HPDE6-E6E7 (cell line): ENCODE data around the gene THBS3.
A peak's percentile ranks its signal among the peaks of the same experiment; 100 is the strongest.
"Not testable (repeated sequence)": the region's sequence is repeated elsewhere in the genome, so short reads cannot be mapped to it uniquely, and the experiment has no call there.

ENCODE experiments used
- DNase-seq: peaks from one replicate; pipeline ENCODE4 v3.0.0; 2011; ENCODE audit warnings: missing footprints; ENCODE audit errors: extremely low spot score

Gene THBS3

GRCh38 chr1:155208541-155209311, 1.0 kb upstream of the THBS3 start, which contains the start of gene MTX1:
Gene MTX1 (plus strand): TSS chr1:155208695. CDS start chr1:155208805, 110 bp downstream.
- peak; percentile 66 for DNase-seq

DNA sequence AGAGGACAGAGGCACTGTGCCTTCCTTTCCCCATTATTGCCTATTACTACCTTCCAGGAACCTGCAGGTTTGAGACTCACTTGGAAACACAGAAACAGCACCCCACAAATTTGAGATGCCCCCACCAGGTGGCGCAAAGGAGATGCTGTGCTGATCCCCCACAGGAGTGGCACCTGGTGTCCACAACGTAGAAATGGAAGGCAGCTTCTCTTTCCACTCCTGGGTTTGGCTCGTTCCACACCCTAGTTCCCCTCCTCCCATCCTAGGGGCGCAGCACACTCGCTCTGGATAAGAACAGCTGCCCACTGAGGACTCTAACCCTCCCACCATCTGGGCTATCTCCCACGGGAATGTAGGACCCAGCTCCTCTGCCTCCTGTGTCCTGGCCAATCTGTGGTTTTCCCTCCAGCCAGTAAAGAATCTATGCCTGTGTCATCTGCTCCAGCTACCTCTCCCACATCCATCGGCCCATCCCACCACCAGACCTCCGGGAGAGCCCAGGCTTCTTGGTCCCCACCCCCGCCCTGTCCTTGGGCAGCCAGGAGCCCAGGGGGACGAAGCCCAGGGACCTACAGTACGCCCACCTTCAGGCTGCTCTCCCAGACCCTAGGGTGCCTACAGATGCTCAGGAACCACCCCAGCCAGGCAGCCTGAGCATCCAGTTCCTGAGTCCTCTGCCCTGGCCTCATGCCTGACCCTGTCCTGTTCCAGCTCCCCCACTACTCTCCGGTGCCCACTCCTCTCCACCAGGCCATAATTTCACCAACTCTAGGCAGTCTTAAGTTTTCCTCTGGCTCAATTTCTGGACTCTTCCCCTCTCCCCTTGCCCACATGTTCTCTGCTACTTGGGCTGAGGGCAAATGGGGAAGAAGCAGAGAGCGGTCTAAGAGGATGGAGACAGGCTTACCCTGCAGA, 549 bp downstream of the THBS3 start:
- DNase-seq: peak; percentile 87

- no peak for DNase-seq
These were observed 1.6 kb downstream of the THBS3 start for GRCh38 chr1:155205969-155206593.

DNA sequence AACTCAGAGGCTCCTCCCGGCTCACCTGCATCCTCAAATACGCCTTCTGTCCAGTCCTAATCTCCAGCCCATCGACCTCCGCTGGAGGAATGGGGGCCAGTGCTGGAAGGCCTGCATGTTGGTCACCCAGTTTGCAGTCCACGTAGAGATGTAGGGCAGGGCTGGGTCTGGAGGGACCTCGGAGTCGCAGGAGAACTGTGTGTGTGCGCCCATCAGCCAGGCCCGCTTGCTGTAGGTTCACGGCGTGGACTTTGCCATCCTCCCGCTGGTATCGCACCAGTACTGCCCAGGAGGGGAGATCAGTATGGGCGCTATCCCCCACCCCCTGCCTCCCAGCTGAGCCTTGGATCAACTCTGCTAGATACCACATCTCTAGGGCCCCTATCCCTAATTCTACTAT, 2.7 kb downstream of the THBS3 start:
- DNase-seq: no peak

DNA sequence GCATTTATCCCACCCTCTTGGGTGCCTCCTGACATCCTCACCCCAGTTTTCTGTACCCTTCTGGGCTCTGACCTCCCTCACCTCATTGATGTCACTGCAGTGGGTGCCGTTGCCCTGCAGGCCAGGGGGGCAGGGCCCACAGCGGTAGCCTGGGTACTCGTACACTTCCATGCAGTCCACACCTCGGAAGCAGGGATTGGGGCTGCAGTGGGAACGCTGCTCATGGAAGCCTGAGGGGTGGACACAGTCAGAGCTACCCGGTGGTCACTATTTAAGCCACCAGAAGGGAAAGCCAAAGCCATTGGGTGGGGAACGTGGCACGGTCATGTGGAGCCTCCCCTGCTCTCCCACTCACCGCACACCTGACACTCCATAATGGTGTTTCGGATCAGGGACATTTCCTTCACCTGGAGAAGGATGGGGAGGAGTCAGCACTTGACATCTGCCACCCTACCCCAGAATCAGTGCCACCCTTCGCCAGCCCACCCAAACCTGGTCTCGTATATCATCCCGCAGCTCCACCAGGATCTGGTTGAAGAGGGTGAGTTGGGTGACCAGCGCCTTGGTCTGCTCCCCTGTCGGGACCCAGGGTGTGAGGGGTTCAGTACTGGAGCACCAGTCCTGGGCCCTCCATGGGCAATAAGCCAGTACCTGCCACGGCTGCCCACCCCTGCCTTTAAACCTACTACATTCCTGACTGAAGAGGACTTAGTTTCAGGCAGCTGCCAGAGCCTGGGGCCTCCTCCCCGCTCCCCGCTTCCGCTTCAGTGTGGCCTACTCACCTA, 4.8 kb downstream of the THBS3 start:
- no peak for DNase-seq

DNA sequence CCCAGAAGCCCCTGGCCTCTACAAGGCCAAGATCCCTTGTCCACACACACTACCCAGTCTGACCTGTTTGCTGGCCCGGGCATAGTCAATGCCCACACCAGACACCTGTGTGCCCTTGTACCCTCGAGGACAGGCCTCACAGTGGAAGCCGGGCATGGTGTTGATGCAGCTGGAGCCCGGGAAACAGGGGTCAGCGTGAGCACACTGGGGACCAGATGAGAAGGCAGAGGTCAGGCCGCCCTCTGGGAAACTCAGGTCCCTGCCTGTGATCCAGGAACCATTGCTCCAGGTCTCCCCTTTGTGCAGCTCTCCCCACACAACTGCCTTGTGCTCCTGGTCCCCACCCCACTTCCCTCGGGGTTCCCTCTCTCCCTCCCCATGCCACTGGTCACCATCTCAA, 5.5 kb downstream of the THBS3 start:
- no peak for DNase-seq

DNA sequence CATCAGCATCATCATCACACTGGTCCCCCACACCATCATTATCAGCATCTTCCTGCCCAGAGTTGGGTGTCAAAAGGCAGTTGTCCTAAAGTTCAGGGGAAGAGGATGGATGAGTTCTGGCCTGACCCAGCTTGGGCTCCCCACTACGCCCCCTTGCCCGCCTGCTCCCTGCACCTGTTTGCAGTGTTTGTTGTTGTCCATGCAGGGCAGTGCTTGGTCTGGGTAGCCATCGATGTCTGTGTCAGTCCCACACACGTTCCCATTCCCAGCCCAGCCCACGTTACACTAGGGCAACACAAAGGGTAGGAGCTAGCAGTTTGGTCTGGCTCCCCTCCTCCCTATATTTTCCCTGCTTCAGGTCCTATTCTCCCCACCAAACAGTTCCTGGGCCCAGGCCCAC, 6.8 kb downstream of the THBS3 start:
- DNase-seq: no peak

GRCh38 chr1:155199792-155200191, 7.9 kb downstream of the THBS3 start:
- no peak for DNase-seq

DNA sequence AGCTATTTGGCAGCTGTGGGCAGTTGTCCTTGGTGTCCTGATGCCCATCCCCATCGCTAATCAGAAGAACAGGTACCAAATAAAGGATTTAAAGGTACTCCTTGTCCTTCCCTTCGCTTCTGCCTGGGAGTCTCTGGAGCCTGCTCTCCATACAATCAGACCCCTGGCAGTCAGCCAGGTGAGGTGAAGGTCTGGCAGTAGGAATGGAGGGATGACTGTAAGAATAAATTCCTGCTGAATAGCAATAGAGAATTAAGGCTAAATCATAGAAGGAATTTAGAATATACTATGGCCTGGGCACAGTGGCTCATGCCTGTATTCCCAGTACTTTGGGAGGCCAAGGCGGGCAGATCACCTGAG, 9.2 kb downstream of the THBS3 start:
- DNase-seq: no peak

- DNase-seq: no peak
These were observed 9.7 kb downstream of the THBS3 start for GRCh38 chr1:155197901-155198546.

DNA sequence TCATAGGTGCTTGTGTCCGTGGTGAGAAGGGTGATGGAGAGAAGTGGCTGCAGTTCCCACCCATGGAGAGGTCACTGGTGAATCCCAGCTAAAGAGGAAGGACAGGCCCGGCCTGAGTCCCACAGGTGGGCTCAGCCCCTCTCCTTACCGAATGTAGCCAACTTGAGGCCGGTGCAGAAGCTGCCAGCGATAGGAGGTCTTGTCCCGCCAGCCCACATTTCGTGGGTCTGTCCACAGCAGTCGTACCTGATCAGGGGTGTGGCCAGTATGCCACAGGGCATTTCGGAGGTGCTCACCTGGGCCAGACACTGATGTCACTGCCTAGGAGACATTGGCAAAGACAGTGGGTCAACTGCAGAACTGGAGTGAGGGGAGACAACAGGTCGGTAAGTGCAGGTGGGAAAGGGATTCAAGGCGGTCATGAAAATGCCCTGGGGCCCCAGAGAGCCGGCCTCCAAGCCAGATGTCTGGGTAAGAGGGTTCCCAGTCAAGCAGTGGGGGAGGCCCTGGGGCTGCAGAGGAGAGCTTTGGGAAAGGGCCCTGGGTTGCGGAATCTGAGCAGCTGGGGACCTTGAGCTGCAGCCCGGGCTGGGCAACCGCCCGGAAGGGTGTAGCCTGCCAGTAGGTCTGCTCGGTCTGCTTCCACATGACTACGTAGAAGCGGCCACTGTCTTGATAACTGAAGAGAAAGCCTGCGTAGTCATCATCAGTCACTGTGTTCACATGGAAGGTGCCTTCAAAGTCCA, 10.6 kb downstream of the THBS3 start:
- DNase-seq: no peak

DNA sequence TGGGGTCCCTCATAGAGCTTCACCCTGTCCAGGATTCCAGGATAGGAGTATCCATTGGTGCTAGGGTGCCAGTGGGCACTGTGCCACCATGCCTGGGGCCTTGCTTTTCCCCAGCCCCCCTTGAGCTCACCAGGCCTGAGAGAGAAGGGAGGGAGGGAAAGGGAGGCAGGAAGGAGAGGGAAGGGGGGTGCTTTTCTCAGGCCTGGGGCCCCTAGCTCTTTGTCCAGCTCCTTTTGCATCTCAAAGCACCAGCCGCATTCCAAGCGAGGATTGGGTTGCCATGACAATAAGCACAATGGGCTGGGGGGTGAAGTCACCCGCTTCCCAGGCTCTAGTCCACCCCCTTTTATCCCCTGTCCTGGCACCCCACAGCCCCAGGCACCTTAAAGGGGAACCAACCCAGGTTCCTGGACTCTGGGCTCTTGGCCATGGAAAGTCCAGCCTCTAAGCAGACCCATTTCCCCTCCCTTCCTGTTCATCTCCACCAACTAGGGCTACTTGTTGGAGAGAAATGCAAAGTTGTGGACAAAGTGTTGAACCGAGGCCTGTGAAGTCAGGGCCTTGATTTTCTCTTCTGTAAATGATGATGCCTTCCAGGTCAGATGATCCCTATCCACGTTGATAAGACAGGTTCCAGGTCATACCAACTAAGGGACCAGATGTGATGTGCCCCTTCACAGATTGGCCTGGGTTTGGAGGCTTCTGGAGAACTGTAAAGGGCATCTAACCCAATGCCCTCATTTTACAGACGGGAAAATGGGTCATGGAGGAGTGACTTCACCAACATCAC, 11.4 kb downstream of the THBS3 start:
- no peak for DNase-seq

- no peak for DNase-seq
These were observed 12.2 kb downstream of the THBS3 start for GRCh38 chr1:155195201-155196102.

- not testable (repeated sequence) for DNase-seq
These were observed 13.8 kb downstream of the THBS3 start for GRCh38 chr1:155193991-155194240.

DNA sequence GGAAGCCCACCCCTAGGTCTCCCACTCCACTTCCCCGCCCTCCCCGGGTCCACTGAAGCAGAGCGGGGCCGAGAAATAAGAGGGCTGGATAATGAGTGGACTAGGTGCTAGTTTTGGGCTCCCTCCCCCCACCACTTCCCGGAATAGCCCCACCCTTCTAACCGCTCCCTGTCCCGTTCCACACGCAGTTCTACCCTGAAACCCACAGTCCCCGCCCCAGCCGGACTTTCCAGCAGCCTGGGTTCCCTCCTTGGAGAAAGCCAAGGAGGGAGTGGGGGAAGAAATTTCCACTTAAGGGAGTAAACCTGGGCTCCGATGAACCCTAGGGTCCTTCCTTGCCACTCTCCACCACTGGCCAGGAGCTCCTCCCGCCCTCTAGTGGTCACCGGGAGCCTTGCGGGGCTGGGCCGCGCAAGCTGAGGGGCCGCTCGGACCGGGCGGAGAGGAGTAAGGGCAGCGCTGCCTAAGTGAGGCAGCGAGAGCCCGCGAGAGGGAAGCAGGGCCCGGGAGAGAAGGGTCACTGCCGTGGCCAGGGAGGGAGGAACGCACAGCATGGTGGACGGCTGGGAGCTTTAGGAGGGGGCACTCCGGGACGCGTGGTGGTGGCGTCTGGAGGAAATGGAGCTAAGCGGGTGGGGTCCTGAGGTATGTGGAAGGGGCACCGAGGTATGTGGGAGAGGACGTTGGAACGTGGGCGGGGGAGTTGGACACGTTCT, 14.3 kb downstream of the THBS3 start:
- DNase-seq: peak; percentile 76

DNA sequence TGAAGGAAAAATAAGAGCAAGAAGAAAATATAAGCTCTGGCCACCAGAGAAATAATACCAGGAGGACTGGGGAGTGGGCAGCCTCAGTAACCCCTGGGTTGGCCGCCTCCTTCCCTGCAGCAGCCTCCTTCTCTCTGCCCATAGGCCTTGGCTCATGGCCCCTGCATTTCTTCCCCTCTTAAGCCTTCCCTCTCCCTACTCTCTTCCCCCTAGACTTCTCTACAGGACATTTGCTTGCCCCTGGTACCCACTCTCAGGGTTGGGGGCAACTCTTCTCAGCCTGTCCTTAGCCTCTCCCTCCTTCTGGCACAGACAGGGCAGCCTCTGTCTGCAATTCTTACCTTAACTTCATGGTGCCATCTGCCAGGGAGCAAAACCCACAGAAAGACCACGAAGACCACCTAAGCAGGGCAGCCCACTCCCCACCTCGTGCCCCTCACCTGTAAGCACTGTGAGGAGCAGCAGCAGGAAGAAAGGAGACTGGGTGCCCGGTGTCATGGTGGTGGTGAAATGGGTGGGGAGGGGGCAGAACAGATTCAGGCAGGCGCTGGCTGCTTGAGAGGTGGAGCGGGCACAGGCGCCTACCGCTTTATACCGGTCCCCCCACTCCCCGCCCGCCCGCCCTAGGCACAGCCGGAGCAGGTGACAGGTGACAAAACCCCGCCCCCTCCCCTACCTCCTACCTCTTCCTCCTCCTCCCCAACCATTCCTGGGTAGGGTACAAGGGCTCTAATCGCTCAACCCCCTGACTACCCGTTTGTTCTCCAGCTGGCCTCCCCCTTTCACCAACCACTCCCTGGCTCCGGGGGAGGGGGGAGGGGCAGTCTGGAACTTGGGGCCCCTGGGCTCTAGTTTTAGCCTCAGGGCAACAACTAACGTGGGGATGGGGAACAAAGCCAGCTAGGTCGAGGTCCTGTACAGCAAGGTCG, 15.1 kb downstream of the THBS3 start:
- no peak for DNase-seq

GRCh38 chr1:155191904-155192303, 15.8 kb downstream of the THBS3 start:
- no peak for DNase-seq
